ENCODE results near the gene DBET. TPM values are rescaled to one million over a fixed set of nuclear protein-coding genes. Genes with fewer than 3 reads are reported as not detected.
"Not testable (repeated sequence)": the region's sequence is repeated elsewhere in the genome, so short reads cannot be mapped to it uniquely, and the experiment has no call there.

Gene DBET
- total and polyA plus RNA-seq, 4 experiments from 2014 or later: not detected

DNA sequence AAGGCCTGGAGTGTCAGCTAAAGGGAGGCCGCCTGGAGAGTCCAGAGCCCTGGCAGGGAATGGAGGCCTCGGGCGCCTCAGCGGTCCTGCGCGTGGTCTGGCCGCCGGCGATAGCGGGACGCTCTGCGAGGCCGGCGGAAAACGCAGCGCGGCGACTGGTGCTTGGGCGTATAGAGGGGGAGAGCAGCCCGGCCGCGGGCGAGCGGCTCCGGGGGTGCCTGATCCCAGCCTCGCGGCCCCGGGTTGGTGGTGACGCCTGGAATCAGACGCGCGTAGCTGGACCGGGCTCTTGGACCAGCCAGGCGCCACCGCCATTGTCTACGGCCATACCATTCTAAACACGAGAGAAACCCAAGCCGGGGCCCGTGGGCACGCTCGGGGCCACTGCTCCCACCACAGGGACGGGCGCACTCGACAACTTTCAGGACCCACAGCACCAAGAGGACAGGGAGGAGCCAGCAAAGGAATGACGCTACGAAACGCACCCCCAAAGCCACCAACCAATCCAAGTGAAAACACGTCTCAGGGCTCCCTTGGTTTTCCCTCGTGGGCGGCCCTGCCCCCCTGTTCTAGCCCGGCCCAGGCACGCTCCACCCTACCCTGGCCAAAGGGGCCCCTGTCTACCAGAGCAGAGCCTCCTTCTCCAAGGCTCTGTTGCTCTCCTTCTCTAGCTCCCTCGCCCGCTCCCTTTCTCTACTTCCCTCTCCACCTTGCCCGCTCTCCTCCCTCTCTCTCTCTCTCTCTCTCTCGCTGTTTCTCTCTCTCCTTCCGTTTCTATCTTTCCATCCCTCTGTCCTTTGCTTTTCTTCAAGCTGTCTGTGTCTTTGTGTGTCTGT is 45.1 kb upstream of the DBET start:
- Histone ChIP-seq H3K4me1 (ENCODE audit: insufficient read depth, low read length) (peaks cover 19% of the 10 kb centered on the region), H3K27me3 (ENCODE audit: insufficient read depth, low read length) (peaks cover 10% of the 10 kb centered on the region), H3K27ac (ENCODE audit: low read depth, low read length) (no peak overlapping the region), H3K36me3 (ENCODE audit: insufficient read depth, low read length) (no peaks in the 10 kb centered on the region), H3K4me3 (ENCODE audit: low read length in 2 of 2) (no peak overlapping the region), H3K9me3 (ENCODE audit: control insufficient read depth in 1 of 2, low read length in 2 of 2) (no peaks in the 10 kb centered on the region)
- Mint-ChIP-seq H3K27ac (peak overlapping the region in 1 of 7 donors; percentile 40), H3K4me1 (peaks cover 21 to 52% (median 37%) of the 10 kb centered on the region in 4 donors), H3K36me3 (peaks cover 0 to 4% of the 10 kb centered on the region in 2 donors), H3K9me3 (peaks cover 0 to 12% (median 5%) of the 10 kb centered on the region in 8 donors), H3K4me3 (peak overlapping the region; percentile 14 to 87 (median 70)), H3K27me3 (peaks cover 50 to 51% of the 10 kb centered on the region in 2 donors)
- intact Hi-C loops (cut with micrococcal nuclease): no loop called here
- CTCF ChIA-PET (ENCODE audit: partially characterized antibody): no interaction called here
- no peak for DNase-seq
- POLR2A ChIA-PET (ENCODE audit: partially characterized antibody): no interaction called here

- POLR2A ChIA-PET (ENCODE audit: partially characterized antibody); H3K27me3 ChIP-seq (ENCODE audit: insufficient read depth, low read length); H3K9me3 ChIP-seq (ENCODE audit: control insufficient read depth in 1 of 2, low read length in 2 of 2); H3K9me3 Mint-ChIP-seq; CTCF ChIA-PET (ENCODE audit: partially characterized antibody); H3K27ac ChIP-seq (ENCODE audit: low read depth, low read length); H3K36me3 Mint-ChIP-seq; DNase-seq; H3K4me3 ChIP-seq (ENCODE audit: low read length in 2 of 2); intact Hi-C loops (cut with micrococcal nuclease); H3K36me3 ChIP-seq (ENCODE audit: insufficient read depth, low read length): not testable (repeated sequence)
- Mint-ChIP-seq H3K4me3 (peak overlapping the region; percentile 14 to 87 (median 74)), H3K27me3 (peaks cover 47 to 48% of the 10 kb centered on the region in 2 donors), H3K4me1 (peaks cover 21 to 52% (median 33%) of the 10 kb centered on the region in 4 donors), H3K27ac (peak overlapping the region in 2 of 7 donors; percentile 3 to 40)
- peaks cover 19% of the 10 kb centered on the region for H3K4me1 ChIP-seq (ENCODE audit: insufficient read depth, low read length)
Measured at GRCh38 chr4:190019859-190020463, 44.3 kb upstream of the DBET start.

DNA sequence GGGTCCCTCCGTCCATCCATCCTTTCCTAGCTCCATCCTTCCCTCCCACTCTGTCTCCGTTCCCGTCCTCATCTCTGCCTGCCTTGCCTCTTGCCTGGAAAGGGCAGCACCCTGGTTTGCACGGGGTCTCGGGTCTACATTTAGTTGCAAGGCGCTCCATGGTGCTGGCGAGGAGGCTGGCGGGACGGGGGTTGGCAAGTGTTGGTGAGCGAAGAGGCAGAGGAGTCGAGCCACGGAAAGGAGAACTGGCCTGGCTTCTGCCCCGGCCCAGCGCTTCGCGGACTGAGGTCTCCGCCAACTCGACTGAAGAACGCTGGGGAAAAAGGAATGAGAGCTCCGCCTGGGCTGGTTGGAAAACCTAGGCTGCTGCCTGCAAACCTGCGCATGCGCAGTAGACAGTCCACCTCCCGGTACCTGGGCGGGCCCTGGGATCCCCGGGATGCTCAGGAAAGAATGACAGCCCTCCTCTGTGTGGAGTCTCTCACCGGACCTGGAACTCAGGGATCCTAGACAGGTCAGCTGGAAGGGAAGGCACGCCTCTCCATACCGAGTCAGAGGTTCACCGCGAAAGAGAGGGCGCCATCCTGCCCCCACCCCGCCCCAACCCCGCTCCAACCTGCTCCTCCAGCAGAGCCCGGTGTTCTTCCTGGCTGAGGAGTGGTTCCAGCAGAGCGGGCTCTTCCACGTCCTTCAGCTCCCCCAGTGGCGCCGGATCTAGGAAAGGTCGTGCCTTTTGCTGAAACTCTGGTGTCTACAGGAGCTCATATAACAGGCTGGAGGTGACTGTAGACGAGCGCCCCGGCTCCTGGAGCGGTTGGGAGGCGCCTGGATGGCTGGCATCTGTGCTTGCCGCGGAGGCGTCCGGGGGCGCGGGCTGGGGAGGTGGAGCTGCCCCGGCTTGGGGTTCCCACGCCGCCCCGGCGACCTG is 43.2 kb upstream of the DBET start:
- Mint-ChIP-seq H3K27me3 (peaks cover 41 to 43% of the 10 kb centered on the region in 2 donors), H3K36me3 (peaks cover 0 to 4% of the 10 kb centered on the region in 2 donors), H3K4me1 (peaks cover 19 to 46% (median 29%) of the 10 kb centered on the region in 4 donors), H3K27ac (no peak overlapping the region), H3K9me3 (peaks cover 0 to 9% (median 0%) of the 10 kb centered on the region in 8 donors), H3K4me3 (peak overlapping the region; percentile 51 to 87 (median 80))
- peaks cover 10% of the 10 kb centered on the region for H3K27me3 ChIP-seq (ENCODE audit: insufficient read depth, low read length)
- H3K9me3 ChIP-seq (ENCODE audit: control insufficient read depth in 1 of 2, low read length in 2 of 2): no peaks in the 10 kb centered on the region
- no peak overlapping the region for H3K27ac ChIP-seq (ENCODE audit: low read depth, low read length)
- POLR2A ChIA-PET (ENCODE audit: partially characterized antibody): no interaction called here
- intact Hi-C loops (cut with micrococcal nuclease): no loop called here
- H3K4me1 ChIP-seq (ENCODE audit: insufficient read depth, low read length): peaks cover 19% of the 10 kb centered on the region
- H3K4me3 ChIP-seq (ENCODE audit: low read length in 2 of 2): no peak overlapping the region
- CTCF ChIA-PET (ENCODE audit: partially characterized antibody): no interaction called here
- no peaks in the 10 kb centered on the region for H3K36me3 ChIP-seq (ENCODE audit: insufficient read depth, low read length)
- DNase-seq: peak in 2 of 5 donors; percentile 27 to 29

DNA sequence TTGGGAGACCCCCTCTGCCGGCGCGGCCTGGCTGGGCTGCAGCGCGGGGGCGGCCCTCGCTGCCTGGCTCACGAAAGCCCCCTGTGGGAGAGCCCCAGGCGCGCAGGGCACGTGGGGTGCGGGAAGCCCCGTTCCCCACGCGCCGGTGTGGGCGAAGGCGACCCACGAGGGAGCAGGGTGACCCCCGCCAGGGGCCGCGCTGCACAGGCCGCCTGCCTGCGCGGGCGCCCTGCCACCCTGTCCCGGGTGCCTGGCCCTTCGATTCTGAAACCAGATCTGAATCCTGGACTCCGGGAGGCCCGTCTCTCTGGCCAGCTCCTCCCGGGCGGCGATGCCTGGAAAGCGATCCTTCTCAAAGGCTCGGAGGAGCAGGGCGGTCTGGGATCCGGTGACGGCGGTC is 42.3 kb upstream of the DBET start:
- DNase-seq; intact Hi-C loops (cut with micrococcal nuclease); H3K9me3 ChIP-seq (ENCODE audit: control insufficient read depth in 1 of 2, low read length in 2 of 2); H3K4me3 ChIP-seq (ENCODE audit: low read length in 2 of 2); H3K4me3 Mint-ChIP-seq; H3K27me3 ChIP-seq (ENCODE audit: insufficient read depth, low read length); H3K27ac ChIP-seq (ENCODE audit: low read depth, low read length); H3K36me3 Mint-ChIP-seq; H3K9me3 Mint-ChIP-seq; H3K27ac Mint-ChIP-seq; CTCF ChIA-PET (ENCODE audit: partially characterized antibody); POLR2A ChIA-PET (ENCODE audit: partially characterized antibody); H3K36me3 ChIP-seq (ENCODE audit: insufficient read depth, low read length): not testable (repeated sequence)
- peaks cover 19% of the 10 kb centered on the region for H3K4me1 ChIP-seq (ENCODE audit: insufficient read depth, low read length)
- H3K27me3 Mint-ChIP-seq: peaks cover 32 to 34% of the 10 kb centered on the region in 2 donors
- peaks cover 19 to 36% (median 23%) of the 10 kb centered on the region in 4 donors for H3K4me1 Mint-ChIP-seq

DNA sequence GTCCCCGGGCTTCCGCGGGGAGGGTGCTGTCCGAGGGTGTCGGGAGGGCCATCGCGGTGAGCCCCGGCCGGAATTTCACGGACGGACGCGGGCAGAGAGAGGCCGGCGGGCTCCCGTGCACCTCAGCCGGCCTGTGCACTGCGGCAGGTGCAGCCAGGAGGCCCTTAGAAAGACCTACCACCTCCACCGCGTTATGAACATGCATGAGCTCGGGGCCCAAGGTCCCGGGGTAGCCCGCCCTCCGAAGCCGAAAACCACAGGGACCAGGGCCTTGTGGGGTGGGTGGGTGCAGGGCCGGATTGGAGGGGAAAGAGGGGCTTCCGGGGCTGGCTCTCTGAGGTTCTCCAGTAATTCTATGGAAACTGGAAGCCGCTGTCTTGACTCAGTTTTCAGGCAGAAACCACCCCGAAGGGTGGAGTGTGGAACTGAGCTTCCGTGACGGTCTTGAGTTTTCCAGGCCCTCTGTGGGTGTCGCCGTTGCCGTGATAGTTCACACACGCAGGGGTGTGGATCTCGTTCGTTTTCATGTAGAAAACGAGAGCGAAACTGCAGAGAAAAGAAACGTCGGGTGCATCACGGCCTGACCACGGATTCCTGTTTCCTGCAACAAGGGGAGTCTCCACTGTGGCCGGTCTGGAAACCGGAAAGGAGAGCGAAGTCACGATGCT is 41.6 kb upstream of the DBET start:
- H3K9me3 Mint-ChIP-seq; H3K27me3 ChIP-seq (ENCODE audit: insufficient read depth, low read length); H3K27ac ChIP-seq (ENCODE audit: low read depth, low read length); POLR2A ChIA-PET (ENCODE audit: partially characterized antibody); H3K9me3 ChIP-seq (ENCODE audit: control insufficient read depth in 1 of 2, low read length in 2 of 2); CTCF ChIA-PET (ENCODE audit: partially characterized antibody); DNase-seq; H3K36me3 ChIP-seq (ENCODE audit: insufficient read depth, low read length); H3K4me3 ChIP-seq (ENCODE audit: low read length in 2 of 2); intact Hi-C loops (cut with micrococcal nuclease); H3K36me3 Mint-ChIP-seq: not testable (repeated sequence)
- H3K27me3 Mint-ChIP-seq: peaks cover 29 to 32% of the 10 kb centered on the region in 2 donors
- peaks cover 18 to 33% (median 22%) of the 10 kb centered on the region in 4 donors for H3K4me1 Mint-ChIP-seq
- peaks cover 19% of the 10 kb centered on the region for H3K4me1 ChIP-seq (ENCODE audit: insufficient read depth, low read length)
- peak overlapping the region in 1 of 7 donors; percentile 17 for H3K27ac Mint-ChIP-seq
- peak overlapping the region; percentile 78 to 90 (median 84) for H3K4me3 Mint-ChIP-seq

- H3K27me3 Mint-ChIP-seq; H3K4me3 ChIP-seq (ENCODE audit: low read length in 2 of 2); H3K36me3 ChIP-seq (ENCODE audit: insufficient read depth, low read length); H3K27ac ChIP-seq (ENCODE audit: low read depth, low read length); H3K4me1 ChIP-seq (ENCODE audit: insufficient read depth, low read length); CTCF ChIA-PET (ENCODE audit: partially characterized antibody); H3K27ac Mint-ChIP-seq; H3K4me3 Mint-ChIP-seq; H3K36me3 Mint-ChIP-seq; H3K9me3 ChIP-seq (ENCODE audit: control insufficient read depth in 1 of 2, low read length in 2 of 2); DNase-seq; intact Hi-C loops (cut with micrococcal nuclease); H3K4me1 Mint-ChIP-seq; POLR2A ChIA-PET (ENCODE audit: partially characterized antibody); H3K27me3 ChIP-seq (ENCODE audit: insufficient read depth, low read length); H3K9me3 Mint-ChIP-seq: not testable (repeated sequence)
Measured at GRCh38 chr4:190027156-190027555, 37.1 kb upstream of the DBET start, which contains the start of gene FRG2. Gene FRG2 (minus strand): TSS chr4:190027256. CDS start chr4:190027204, 52 bp downstream.

Measured in CD4-positive, alpha-beta memory T cell (primary cell).